H1 (cell line): ENCODE data around the gene DYNC1I2. TPM values are rescaled to one million over a fixed set of nuclear protein-coding genes. Genes with fewer than 3 reads are reported as not detected.

Experiments used
- BACH1 ChIP-seq: IDR thresholded peaks from 2 replicates; pipeline ENCODE4 v1.6.1; 2012; ENCODE audit warnings: low read length, improper control_type of control experiment
- CBX5 ChIP-seq: fragments of 300-800, 300-1000 bp; sonication (generic); IDR thresholded peaks from 2 replicates; pipeline ENCODE4 v1.7.1; 2016; ENCODE audit warnings: antibody characterized with exemption, low read length, low read depth
- EGR1 ChIP-seq: IDR thresholded peaks from 2 replicates; pipeline ENCODE4 v1.6.1; 2011; ENCODE audit warnings: low read depth, low read length, borderline replicate concordance
- GTF2F1 ChIP-seq: IDR thresholded peaks from 2 replicates; pipeline ENCODE4 v1.6.1; 2012; ENCODE audit warnings: low read depth, low read length, improper control_type of control experiment, borderline replicate concordance
- HDAC2 ChIP-seq, 2 experiments: fragments of 300-600 bp in 1 of 2; sonication (generic) in 1 of 2; IDR thresholded peaks; 2 replicates each; pipeline ENCODE4 v1.6.1; 2011 to 2012; ENCODE audit warnings: low read depth in 2 of 2, low read length in 2 of 2, mild to moderate bottlenecking in 2 of 2, moderate library complexity in 2 of 2, borderline replicate concordance in 1 of 2, inconsistent platforms in 1 of 2
- PHF8 ChIP-seq: fragments of 200-600 bp; sonication (generic); conservative IDR thresholded peaks from 2 replicates; pipeline ENCODE4 v1.7.1; 2012; ENCODE audit warnings: low read depth, mild to moderate bottlenecking, inconsistent platforms, low read length, moderate library complexity
- POLR2AphosphoS5 ChIP-seq: IDR thresholded peaks from 2 replicates; pipeline ENCODE4 v1.6.1; 2011; ENCODE audit warnings: low read depth, low read length
- SIX5 ChIP-seq: IDR thresholded peaks from 2 replicates; pipeline ENCODE4 v1.6.1; 2011; ENCODE audit warnings: mild to moderate bottlenecking, low read depth, low read length
- TAF1 ChIP-seq: IDR thresholded peaks from 2 replicates; pipeline ENCODE4 v1.6.1; 2011; ENCODE audit warnings: mild to moderate bottlenecking, low read depth, low read length
- polyA plus RNA-seq, 7 experiments: library from polyadenylated mRNA; depleted of rRNA in 3 of 7; stranded (reverse) in 5 of 7; unstranded in 2 of 7; fragments of >200 nt in 5 of 7; fragments of 200-250 nt in 2 of 7; gene quantifications; 1 replicate in 5 of 7; 2 replicates in 1 of 7; 4 replicates in 1 of 7; pipeline versions ENCODE4 v1.2.1 to v1.2.3, GENCODE V29; 2011 to 2013; ENCODE audit warnings: missing spikeins in 2 of 7, mixed read lengths in 2 of 7
- total RNA-seq: library from RNA; stranded (reverse); fragmentation: NEBNext Ultra II Directional; extraction: Animal tissue kit (Norgen Biotek cat#: 25700); gene quantifications from 2 replicates; pipeline ENCODE4 v1.2.1, GENCODE V29; 2021
- TF ChIP-seq, protein P1 (sequence below): fragments of 300-600 bp; sonication (generic); IDR thresholded peaks from 2 replicates; pipeline ENCODE4 v1.7.1; 2012; ENCODE audit warnings: low read length, moderate library complexity, mild to moderate bottlenecking, inconsistent platforms; ENCODE audit not compliant: insufficient replicate concordance
- TF ChIP-seq, protein P2 (sequence below): IDR thresholded peaks from 2 replicates; pipeline ENCODE4 v1.6.1; 2011; ENCODE audit warnings: low read length, improper control_type of control experiment

DYNC1I2 gene
- total and polyA plus RNA-seq, 2 of the 8 experiments (the other 6 are each of a cell fraction or from before 2014, with no cell fraction given), result 67.3 to 68.1 TPM

DNA sequence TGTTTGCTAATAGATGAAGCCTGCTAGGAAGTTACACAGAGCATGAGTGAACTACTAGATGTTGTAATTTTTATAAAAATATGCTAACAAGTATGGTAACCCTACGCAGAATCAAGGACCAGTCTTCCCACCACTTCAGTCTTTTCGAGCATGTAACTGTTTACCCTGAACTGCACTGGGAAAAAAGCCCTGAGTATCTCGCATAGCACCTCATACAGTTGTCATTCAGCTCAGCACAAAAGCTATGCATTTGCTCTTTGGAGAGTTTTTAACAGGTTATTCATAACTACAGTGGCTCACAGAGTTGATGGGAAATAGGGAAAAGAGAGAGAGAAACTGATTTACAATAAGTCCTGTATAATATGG is 42.7 kb downstream of the DYNC1I2 start (continued):
- TF ChIP-seq, protein P1, sequence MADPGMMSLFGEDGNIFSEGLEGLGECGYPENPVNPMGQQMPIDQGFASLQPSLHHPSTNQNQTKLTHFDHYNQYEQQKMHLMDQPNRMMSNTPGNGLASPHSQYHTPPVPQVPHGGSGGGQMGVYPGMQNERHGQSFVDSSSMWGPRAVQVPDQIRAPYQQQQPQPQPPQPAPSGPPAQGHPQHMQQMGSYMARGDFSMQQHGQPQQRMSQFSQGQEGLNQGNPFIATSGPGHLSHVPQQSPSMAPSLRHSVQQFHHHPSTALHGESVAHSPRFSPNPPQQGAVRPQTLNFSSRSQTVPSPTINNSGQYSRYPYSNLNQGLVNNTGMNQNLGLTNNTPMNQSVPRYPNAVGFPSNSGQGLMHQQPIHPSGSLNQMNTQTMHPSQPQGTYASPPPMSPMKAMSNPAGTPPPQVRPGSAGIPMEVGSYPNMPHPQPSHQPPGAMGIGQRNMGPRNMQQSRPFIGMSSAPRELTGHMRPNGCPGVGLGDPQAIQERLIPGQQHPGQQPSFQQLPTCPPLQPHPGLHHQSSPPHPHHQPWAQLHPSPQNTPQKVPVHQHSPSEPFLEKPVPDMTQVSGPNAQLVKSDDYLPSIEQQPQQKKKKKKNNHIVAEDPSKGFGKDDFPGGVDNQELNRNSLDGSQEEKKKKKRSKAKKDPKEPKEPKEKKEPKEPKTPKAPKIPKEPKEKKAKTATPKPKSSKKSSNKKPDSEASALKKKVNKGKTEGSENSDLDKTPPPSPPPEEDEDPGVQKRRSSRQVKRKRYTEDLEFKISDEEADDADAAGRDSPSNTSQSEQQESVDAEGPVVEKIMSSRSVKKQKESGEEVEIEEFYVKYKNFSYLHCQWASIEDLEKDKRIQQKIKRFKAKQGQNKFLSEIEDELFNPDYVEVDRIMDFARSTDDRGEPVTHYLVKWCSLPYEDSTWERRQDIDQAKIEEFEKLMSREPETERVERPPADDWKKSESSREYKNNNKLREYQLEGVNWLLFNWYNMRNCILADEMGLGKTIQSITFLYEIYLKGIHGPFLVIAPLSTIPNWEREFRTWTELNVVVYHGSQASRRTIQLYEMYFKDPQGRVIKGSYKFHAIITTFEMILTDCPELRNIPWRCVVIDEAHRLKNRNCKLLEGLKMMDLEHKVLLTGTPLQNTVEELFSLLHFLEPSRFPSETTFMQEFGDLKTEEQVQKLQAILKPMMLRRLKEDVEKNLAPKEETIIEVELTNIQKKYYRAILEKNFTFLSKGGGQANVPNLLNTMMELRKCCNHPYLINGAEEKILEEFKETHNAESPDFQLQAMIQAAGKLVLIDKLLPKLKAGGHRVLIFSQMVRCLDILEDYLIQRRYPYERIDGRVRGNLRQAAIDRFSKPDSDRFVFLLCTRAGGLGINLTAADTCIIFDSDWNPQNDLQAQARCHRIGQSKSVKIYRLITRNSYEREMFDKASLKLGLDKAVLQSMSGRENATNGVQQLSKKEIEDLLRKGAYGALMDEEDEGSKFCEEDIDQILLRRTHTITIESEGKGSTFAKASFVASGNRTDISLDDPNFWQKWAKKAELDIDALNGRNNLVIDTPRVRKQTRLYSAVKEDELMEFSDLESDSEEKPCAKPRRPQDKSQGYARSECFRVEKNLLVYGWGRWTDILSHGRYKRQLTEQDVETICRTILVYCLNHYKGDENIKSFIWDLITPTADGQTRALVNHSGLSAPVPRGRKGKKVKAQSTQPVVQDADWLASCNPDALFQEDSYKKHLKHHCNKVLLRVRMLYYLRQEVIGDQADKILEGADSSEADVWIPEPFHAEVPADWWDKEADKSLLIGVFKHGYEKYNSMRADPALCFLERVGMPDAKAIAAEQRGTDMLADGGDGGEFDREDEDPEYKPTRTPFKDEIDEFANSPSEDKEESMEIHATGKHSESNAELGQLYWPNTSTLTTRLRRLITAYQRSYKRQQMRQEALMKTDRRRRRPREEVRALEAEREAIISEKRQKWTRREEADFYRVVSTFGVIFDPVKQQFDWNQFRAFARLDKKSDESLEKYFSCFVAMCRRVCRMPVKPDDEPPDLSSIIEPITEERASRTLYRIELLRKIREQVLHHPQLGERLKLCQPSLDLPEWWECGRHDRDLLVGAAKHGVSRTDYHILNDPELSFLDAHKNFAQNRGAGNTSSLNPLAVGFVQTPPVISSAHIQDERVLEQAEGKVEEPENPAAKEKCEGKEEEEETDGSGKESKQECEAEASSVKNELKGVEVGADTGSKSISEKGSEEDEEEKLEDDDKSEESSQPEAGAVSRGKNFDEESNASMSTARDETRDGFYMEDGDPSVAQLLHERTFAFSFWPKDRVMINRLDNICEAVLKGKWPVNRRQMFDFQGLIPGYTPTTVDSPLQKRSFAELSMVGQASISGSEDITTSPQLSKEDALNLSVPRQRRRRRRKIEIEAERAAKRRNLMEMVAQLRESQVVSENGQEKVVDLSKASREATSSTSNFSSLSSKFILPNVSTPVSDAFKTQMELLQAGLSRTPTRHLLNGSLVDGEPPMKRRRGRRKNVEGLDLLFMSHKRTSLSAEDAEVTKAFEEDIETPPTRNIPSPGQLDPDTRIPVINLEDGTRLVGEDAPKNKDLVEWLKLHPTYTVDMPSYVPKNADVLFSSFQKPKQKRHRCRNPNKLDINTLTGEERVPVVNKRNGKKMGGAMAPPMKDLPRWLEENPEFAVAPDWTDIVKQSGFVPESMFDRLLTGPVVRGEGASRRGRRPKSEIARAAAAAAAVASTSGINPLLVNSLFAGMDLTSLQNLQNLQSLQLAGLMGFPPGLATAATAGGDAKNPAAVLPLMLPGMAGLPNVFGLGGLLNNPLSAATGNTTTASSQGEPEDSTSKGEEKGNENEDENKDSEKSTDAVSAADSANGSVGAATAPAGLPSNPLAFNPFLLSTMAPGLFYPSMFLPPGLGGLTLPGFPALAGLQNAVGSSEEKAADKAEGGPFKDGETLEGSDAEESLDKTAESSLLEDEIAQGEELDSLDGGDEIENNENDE, result no peak
- TF ChIP-seq EGR1, result no peak
- no peak for TF ChIP-seq HDAC2 (IDR thresholded peaks at IDR 0.05; ENCODE audit: borderline replicate concordance in 1 of 2, low read depth in 2 of 2, low read length in 2 of 2)
- TF ChIP-seq, protein P2, sequence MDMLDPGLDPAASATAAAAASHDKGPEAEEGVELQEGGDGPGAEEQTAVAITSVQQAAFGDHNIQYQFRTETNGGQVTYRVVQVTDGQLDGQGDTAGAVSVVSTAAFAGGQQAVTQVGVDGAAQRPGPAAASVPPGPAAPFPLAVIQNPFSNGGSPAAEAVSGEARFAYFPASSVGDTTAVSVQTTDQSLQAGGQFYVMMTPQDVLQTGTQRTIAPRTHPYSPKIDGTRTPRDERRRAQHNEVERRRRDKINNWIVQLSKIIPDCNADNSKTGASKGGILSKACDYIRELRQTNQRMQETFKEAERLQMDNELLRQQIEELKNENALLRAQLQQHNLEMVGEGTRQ, result no peak
- TF ChIP-seq GTF2F1, result no peak
- no peak for TF ChIP-seq POLR2AphosphoS5
- TF ChIP-seq TAF1, result no peak
- no peak for TF ChIP-seq BACH1
- TF ChIP-seq SIX5, result no peak
- no peak for TF ChIP-seq PHF8
- TF ChIP-seq CBX5, result no peak
